Upper lobe of left lung (tissue), 6 donors: Measurements from ENCODE around the gene SPATA25. TPM values are rescaled to one million over a fixed set of nuclear protein-coding genes. Genes with fewer than 3 reads are reported as not detected.
A peak's percentile ranks its signal among the peaks of the same experiment; 100 is the strongest.

ENCODE experiments used
- ATAC-seq, 2 donors: fragments of 200-7000 bp; cut with Tn5 transposase; one replicate each; pipeline ENCODE4 v1.9.1; 2022; ENCODE audit warnings: mild to moderate bottlenecking in 2 of 2, moderate library complexity in 2 of 2; ENCODE audit not compliant: low FRiP score in 2 of 2
- DNase-seq, 2 donors: peaks; one replicate each; pipeline ENCODE4 v3.0.0-alpha.2; 2019 to 2020
- H3K27ac ChIP-seq, 4 donors: fragments of 200-600 bp; sonication (generic); one replicate each; pipeline ENCODE4 v1.5.1; 2016 to 2019
- H3K27me3 ChIP-seq, 4 donors: fragments of 200-600 bp; sonication (generic); one replicate each; pipeline ENCODE4 v1.5.1; 2017 to 2019
- H3K36me3 ChIP-seq, 4 donors: fragments of 200-600 bp; sonication (generic); one replicate each; pipeline ENCODE4 v1.5.1; 2016 to 2019
- H3K4me1 ChIP-seq, 4 donors: fragments of 200-600 bp; sonication (generic); one replicate each; pipeline ENCODE4 v1.5.1; 2018 to 2019
- H3K4me3 ChIP-seq, 4 donors: fragments of 200-600 bp; sonication (generic); one replicate each; pipeline ENCODE4 v1.5.1; 2017 to 2019; ENCODE audit warnings: mild to moderate bottlenecking in 2 of 4, moderate library complexity in 1 of 4
- H3K9me3 ChIP-seq, 4 donors: fragments of 200-600 bp; sonication (generic); one replicate each; pipeline ENCODE4 v1.5.1; 2018 to 2019
- EP300 ChIP-seq, 4 donors: sonication (generic); formaldehyde crosslinking; IDR thresholded peaks; one replicate each; pipeline ENCODE4 v1.5.1; 2017; ENCODE audit warnings: antibody characterized with exemption in 4 of 4, control low read depth in 2 of 4
- POLR2A ChIP-seq, 4 donors: fragments of 450-650 bp; IDR thresholded peaks; one replicate each; pipeline ENCODE4 v1.5.1; 2016 to 2017; ENCODE audit warnings: antibody characterized with exemption in 4 of 4, mild to moderate bottlenecking in 2 of 4
- POLR2AphosphoS5 ChIP-seq, 2 donors: sonication (generic); formaldehyde crosslinking; IDR thresholded peaks; one replicate each; pipeline ENCODE4 v1.5.1; 2017; ENCODE audit warnings: antibody characterized with exemption in 2 of 2
- WGBS, 2 donors: methylation state at CpG; one replicate each; pipeline ENCODE4 v1.1.5; 2017 to 2018; 5-methylcytosine and 5-hydroxymethylcytosine counted together
- total RNA-seq, 6 donors: library from RNA; depleted of rRNA in 4 of 6; stranded (reverse); fragments of >200 nt in 4 of 6; gene quantifications; one replicate each; pipeline versions ENCODE4 v1.1.0 to v1.2.1, GENCODE V29; 2016 to 2021
- TF ChIP-seq, protein P1 (sequence below), 6 experiments: fragments of 450-650 bp in 4 of 6; fragments of 200-600 bp in 2 of 6; sonication (generic) in 2 of 6; IDR thresholded peaks; one replicate each; pipeline ENCODE4 v1.5.1; 2016 to 2019; ENCODE audit warnings: antibody characterized with exemption in 6 of 6
- donor health status: DM: no; HTN: no; CAD: no; lungs with moderate emphysema.
- donor health status: DM: no; HTN: yes; CAD: no; lungs with severe emphysema.

The SPATA25 gene
- total RNA-seq, 6 donors from 2014 or later = 1.3 to 11.5 (median 1.6) TPM

DNA sequence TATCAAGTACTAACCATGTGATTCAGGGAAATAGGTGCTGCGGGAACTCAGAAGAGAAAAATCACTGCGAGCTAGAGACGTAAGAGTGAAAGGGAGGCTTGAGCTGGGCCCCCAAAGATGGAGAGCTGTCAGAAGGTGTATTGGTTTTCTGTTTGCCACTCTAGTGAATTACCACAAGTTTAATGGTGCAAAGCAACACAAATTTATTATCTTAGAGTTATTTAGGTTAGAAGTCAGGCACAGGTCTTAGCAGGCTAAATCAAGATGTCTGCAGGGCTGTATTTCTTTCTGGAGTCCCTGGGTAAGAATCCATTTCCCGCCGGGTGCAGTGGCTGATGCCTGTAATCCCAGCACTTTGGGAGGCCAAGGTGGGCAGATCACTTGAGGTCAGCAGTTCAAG lies 27.5 kb downstream of the SPATA25 start:
- Histone ChIP-seq H3K9me3 (no peaks in the 10 kb centered on the region), H3K27me3 (no peaks in the 10 kb centered on the region), H3K36me3 (peaks cover 0 to 2% (median 0%) of the 10 kb centered on the region in 4 donors), H3K27ac (no peak overlapping the region), H3K4me1 (peaks cover 24 to 34% (median 27%) of the 10 kb centered on the region in 4 donors), H3K4me3 (no peak overlapping the region)
- ATAC-seq (no peak), DNase-seq (no peak)
- TF ChIP-seq POLR2AphosphoS5 (IDR thresholded peaks at IDR 0.05) (no peak), POLR2A (IDR thresholded peaks at IDR 0.05) (no peak), EP300 (IDR thresholded peaks at IDR 0.05) (no peak)
- TF ChIP-seq, protein P1, sequence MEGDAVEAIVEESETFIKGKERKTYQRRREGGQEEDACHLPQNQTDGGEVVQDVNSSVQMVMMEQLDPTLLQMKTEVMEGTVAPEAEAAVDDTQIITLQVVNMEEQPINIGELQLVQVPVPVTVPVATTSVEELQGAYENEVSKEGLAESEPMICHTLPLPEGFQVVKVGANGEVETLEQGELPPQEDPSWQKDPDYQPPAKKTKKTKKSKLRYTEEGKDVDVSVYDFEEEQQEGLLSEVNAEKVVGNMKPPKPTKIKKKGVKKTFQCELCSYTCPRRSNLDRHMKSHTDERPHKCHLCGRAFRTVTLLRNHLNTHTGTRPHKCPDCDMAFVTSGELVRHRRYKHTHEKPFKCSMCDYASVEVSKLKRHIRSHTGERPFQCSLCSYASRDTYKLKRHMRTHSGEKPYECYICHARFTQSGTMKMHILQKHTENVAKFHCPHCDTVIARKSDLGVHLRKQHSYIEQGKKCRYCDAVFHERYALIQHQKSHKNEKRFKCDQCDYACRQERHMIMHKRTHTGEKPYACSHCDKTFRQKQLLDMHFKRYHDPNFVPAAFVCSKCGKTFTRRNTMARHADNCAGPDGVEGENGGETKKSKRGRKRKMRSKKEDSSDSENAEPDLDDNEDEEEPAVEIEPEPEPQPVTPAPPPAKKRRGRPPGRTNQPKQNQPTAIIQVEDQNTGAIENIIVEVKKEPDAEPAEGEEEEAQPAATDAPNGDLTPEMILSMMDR (IDR thresholded peaks at IDR 0.05) = no peak
- 90 to 97% methylated on average over 5 of the region's 5 CpGs for WGBS, 2 donors

DNA sequence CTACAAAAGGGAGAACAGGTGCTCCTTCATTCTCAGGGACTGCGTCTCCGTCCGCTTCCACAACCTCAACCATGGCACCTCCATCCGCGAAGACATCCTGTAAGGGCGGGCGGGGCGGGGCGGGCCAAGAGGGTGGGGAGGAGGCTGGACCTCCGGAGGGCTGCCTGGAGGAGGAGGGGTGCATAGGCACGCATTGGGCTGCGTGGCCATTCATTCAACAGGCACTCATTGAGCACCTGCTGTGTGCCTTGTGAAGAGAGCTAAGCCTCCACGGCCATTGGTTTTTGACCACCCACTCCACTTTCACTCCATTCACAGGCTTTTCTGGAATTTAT lies 29.6 kb downstream of the SPATA25 start:
- no peaks in the 10 kb centered on the region for H3K9me3 ChIP-seq

DNA sequence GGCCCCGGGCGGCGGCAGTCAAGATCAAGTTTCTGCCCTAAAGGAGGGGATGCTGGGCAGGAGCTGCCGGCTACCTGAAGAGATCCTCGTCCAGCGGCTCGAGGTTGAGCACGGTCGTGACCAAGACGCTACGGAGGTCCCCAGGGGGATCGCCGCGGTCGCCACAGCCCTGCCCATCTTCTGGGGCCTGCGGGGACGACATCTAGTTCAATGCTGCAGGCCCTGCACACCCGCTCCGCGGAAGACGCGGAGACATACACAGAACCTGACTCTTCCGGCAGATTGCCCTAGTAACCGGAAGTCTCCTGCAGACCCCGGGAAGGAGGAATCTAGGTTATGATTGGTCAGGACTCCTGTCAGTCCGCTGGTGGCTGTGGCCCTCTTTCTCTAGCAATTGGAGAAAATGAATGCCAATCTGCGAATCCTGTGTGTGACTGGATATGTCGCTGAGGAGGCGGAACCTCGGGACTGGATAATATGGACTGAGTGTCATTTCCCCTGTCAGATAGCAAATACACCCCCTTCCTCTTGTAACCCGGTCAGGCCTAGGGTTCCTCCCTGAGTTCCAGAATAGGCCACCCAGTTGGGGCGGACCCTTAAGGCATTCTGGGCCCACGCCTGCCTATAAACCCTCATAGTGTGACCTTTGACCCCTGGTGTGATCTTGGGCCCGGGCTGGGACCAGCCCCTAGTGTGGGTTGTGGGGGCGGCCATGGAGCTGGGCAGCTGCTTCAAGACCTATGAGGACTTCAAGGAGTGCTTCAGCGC lies 30.1 kb downstream of the SPATA25 start, which contains the start of the genes ACOT8 and ZSWIM3:
TSS of gene ACOT8 (minus strand) at position 279 of the 768 bp plus-strand sequence. CDS start at position 202, 77 bp downstream.
TSS of gene ZSWIM3 (plus strand) at position 501 of the 768 bp plus-strand sequence. CDS start at position 713, 212 bp downstream.
- peaks cover 0 to 23% (median 5%) of the 10 kb centered on the region in 4 donors for H3K36me3 ChIP-seq
- peaks cover 29 to 40% (median 33%) of the 10 kb centered on the region in 4 donors for H3K4me1 ChIP-seq
- H3K27ac ChIP-seq = peak within 1 kb of the TSS; percentile 72 to 92 (median 90)
- ATAC-seq (peak; percentile 99), DNase-seq (peak; percentile 89 to 98)
- WGBS, 2 donors = 1% methylated on average over 15 to 28 of the region's 36 CpGs
- H3K27me3 ChIP-seq = no peaks in the 10 kb centered on the region
- TF ChIP-seq POLR2A (IDR thresholded peaks at IDR 0.05) (peak in 3 of 4 donors; percentile 11 to 91 (median 90)), POLR2AphosphoS5 (IDR thresholded peaks at IDR 0.05) (peak; percentile 81 to 82), EP300 (IDR thresholded peaks at IDR 0.05) (no peak)
- TF ChIP-seq, protein P1 (IDR thresholded peaks at IDR 0.05) = no peak
- H3K4me3 ChIP-seq = peak within 1 kb of the TSS; percentile 51 to 99 (median 74)
- H3K9me3 ChIP-seq = no peaks in the 10 kb centered on the region

More for the DNA sequence above, 29.6 kb downstream of the SPATA25 start:
- Histone ChIP-seq H3K27me3 (no peaks in the 10 kb centered on the region), H3K4me3 (peak overlapping the region; percentile 51 to 81 (median 61)), H3K36me3 (peaks cover 0 to 18% (median 5%) of the 10 kb centered on the region in 4 donors), H3K4me1 (peaks cover 29 to 40% (median 33%) of the 10 kb centered on the region in 4 donors), H3K27ac (peak overlapping the region; percentile 72 to 92 (median 90))
- no peak for DNase-seq
- TF ChIP-seq POLR2AphosphoS5 (IDR thresholded peaks at IDR 0.05) (no peak), POLR2A (IDR thresholded peaks at IDR 0.05) (no peak), EP300 (IDR thresholded peaks at IDR 0.05) (no peak)
- TF ChIP-seq, protein P1 (IDR thresholded peaks at IDR 0.05) = no peak
- peak; percentile 3 to 8 for ATAC-seq
- WGBS, 2 donors = 13 to 19% methylated on average over 7 to 8 of the region's 13 CpGs

DNA sequence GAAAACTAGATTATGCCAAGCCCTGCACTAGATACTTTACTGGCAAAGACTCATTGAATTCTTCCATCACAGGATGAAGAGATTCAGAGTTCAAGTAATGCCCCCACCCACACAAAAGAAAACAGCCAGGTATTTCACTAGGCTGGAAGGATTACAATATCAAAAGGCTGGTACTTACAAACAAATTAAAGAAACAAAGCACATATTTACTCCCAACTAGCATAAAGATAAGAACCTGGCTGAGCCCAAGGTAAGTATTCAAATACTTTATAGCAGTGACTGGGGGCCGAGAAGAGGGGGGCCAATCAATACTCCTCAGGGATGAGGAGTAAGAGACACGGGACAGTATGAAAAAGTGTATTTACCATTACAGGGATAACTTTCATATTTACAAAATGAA lies 33.9 kb downstream of the SPATA25 start:
- no peaks in the 10 kb centered on the region for H3K27me3 ChIP-seq
- no peaks in the 10 kb centered on the region for H3K9me3 ChIP-seq

More for the DNA sequence above, 33.9 kb downstream of the SPATA25 start:
- Histone ChIP-seq H3K4me1 (peaks cover 29 to 35% (median 32%) of the 10 kb centered on the region in 4 donors), H3K27ac (no peak overlapping the region), H3K36me3 (peaks cover 0 to 50% (median 13%) of the 10 kb centered on the region in 4 donors), H3K4me3 (no peak overlapping the region)
- no peak for TF ChIP-seq EP300 (IDR thresholded peaks at IDR 0.05)
- no peak for TF ChIP-seq POLR2AphosphoS5 (IDR thresholded peaks at IDR 0.05)
- TF ChIP-seq, protein P1 (IDR thresholded peaks at IDR 0.05) = no peak
- TF ChIP-seq POLR2A (IDR thresholded peaks at IDR 0.05) = no peak
- WGBS, 2 donors = 85% methylated on average over 2 of the region's 2 CpGs
- ATAC-seq (no peak), DNase-seq (no peak)
